ENCODE data around the gene RASGRP3.

RASGRP3 gene

DNA sequence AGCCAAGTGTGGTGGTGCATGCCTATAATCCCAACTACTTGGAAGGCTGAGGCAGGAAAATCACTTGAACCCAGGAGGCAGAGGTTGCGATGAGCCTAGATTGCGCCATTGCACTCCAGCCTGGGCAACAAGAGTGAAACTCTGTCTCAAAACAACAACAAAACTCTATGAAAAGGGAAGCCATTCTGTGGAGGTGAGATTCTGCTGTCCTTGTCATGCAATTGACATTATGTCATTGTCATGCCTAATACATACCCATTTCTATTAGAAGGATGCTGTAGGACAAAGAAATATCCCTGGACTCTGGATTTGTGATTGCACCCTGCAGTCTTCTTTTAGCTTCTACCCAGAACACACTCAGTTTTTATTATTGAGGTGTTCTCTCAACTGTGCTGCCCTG lies 8.6 kb downstream of the RASGRP3 start:
- TF ChIP-seq, protein P1, sequence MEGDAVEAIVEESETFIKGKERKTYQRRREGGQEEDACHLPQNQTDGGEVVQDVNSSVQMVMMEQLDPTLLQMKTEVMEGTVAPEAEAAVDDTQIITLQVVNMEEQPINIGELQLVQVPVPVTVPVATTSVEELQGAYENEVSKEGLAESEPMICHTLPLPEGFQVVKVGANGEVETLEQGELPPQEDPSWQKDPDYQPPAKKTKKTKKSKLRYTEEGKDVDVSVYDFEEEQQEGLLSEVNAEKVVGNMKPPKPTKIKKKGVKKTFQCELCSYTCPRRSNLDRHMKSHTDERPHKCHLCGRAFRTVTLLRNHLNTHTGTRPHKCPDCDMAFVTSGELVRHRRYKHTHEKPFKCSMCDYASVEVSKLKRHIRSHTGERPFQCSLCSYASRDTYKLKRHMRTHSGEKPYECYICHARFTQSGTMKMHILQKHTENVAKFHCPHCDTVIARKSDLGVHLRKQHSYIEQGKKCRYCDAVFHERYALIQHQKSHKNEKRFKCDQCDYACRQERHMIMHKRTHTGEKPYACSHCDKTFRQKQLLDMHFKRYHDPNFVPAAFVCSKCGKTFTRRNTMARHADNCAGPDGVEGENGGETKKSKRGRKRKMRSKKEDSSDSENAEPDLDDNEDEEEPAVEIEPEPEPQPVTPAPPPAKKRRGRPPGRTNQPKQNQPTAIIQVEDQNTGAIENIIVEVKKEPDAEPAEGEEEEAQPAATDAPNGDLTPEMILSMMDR (IDR thresholded peaks at IDR 0.05; ENCODE audit: low read depth, low read length, missing control alignments), result no peak
- H3K4me3 ChIP-seq (ENCODE audit: low read depth, low read length), result no peak overlapping the region
- no peak for DNase-seq (ENCODE audit: low read depth)

DNA sequence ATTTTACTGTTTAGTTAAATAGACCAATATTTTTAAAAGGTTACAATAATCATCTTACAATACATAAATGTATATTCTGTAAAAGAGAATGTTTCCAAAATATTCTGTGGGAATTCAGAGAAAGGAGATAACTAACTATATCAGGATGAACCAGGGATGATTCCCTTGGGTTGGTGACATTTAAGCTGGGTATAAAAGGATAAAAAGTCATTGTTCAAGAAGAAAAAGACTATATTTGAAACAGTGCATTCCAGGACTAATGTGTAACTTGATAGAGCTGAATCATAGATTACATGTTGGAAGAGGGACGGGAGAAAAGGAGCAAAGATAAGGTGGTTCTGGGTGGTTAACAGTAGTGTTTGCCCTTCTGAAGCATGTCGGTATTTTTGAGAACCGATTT lies 10.1 kb downstream of the RASGRP3 start:
- DNase-seq (ENCODE audit: low read depth), result no peak
- TF ChIP-seq, protein P1 (IDR thresholded peaks at IDR 0.05; ENCODE audit: low read depth, low read length, missing control alignments), result no peak
- H3K4me3 ChIP-seq (ENCODE audit: low read depth, low read length), result no peak overlapping the region

DNA sequence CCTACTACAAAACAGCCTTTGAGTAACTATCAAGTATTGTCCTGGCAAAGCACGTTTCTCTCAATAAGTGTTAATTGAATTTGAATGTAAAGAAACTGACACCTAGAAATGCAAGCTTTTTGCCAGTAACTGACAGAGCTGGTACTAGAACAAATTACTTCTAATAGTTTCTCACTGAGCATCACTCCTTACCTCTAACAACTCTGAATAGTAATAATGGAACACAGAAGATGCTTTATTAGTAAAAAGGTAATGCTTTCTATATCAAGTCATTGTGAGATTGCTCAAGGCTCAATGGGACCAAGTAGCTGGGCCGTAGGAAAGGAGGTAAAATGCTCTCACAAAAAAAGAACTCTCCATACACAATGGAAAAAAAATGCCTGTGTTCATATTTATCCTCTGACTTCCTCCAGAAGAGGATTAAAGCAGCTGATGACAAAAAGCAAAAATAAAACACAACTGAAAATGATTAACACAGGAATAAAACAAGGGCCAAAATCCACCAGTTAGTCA lies 11.8 kb downstream of the RASGRP3 start:
- H3K4me3 ChIP-seq (ENCODE audit: low read depth, low read length), result peak overlapping the region; percentile 12; the same call in 1 of the 2 replicates
- TF ChIP-seq, protein P1 (IDR thresholded peaks at IDR 0.05; ENCODE audit: low read depth, low read length, missing control alignments), result no peak
- no peak for DNase-seq (ENCODE audit: low read depth)

DNA sequence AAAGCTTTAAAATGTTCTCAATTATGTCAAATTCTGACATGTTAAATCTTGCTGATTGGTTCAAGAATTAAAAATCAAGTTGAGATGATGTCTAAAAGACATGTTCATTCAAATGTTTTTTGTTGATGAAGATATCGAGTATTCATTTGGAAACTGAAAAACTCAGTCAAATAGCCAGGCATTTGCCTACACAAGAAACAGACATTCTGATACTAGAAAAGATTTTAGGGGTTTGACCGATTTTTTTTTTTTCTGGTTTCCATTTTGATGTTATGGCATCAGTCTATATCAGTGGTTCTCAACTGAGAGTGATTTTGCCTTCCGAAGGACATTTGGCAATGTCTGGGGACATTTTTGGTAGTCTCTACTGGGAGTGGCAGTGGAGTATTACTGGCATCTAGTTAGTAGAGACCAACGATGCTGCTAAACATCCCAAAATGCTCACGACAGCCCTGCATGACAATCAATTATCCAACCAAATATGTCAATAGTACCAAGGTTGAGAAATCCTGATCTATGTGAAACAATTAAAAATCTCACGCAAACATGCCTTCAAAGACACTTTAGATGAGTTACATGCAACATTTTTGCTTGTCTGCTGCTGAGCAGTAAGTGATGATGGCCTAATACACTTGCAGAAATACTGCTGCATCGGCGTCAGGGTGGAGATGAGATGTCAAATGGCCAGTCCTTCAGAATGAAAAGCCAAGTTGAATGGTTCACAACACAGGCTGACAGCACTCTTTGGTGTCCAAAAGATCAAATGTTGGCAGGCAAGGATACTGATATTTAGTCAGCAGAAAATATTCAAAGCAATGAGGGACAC lies 12.5 kb downstream of the RASGRP3 start:
- H3K4me3 ChIP-seq (ENCODE audit: low read depth, low read length), result peak overlapping the region; percentile 25; the same call in 1 of the 2 replicates
- no peak for DNase-seq (ENCODE audit: low read depth)
- TF ChIP-seq, protein P1 (IDR thresholded peaks at IDR 0.05; ENCODE audit: low read depth, low read length, missing control alignments), result no peak

DNA sequence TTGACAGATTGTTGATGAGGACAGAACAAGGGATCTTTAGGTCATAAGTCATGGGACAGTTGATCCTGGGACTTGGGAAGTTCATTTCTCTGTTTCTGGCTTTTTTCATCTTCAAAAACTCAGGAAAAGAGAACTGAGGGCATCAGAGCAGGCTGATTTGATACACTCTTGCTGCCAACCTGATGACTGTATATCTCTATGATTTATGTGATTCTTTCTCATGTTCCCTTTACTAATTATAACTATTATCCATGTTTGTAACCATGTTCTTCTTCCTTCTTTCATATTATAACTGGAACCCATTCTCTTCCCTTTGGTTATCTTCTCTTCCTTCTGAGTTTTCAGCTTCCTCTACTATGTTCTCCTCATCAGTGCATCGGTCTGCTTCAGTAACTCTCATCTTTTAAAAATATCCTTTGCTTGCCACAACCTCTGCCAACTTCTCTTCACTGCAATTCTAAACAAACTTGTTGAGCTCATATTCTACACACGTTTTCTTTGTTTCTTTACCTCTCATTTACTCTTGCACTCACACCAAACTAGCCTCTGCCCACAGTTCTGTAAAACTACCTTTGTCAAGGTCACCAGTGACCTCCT lies 13.5 kb downstream of the RASGRP3 start:
- TF ChIP-seq, protein P1 (IDR thresholded peaks at IDR 0.05; ENCODE audit: low read depth, low read length, missing control alignments), result no peak
- H3K4me3 ChIP-seq (ENCODE audit: low read depth, low read length), result no peak overlapping the region; the same call in 1 of the 2 replicates
- DNase-seq (ENCODE audit: low read depth), result no peak

DNA sequence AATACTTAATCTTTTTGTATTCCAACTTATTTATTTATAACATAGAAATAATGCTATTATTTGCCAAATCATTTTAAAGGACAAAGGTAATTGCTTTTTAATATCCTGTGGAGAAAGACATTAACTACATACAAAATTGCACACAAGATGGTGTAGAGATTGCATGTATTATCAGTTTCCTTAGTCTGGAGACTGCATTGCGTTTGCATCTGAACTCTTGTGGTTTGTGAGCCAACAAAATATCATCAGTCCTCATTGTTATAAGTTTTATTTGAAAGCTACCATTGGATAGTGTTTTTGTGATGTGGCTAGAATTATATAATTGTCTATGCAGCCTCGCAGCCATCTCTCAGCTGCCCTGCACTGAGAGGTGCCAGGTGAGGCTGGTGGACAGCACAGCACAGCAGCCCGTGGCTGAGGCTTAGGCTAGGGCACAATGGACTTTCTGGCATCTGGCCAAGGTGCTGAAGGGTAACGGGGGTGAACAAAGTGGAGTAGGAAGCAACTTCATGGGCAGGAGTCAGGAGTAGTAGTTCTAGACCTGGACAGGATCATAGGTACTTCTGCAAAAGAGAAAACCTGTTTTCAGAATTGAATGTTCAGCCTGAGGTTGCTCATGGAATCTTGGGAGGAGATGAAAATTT lies 15.1 kb downstream of the RASGRP3 start:
- DNase-seq (ENCODE audit: low read depth), result no peak
- H3K4me3 ChIP-seq (ENCODE audit: low read depth, low read length), result no peak overlapping the region

More for the DNA sequence above, 15.1 kb downstream of the RASGRP3 start:
- TF ChIP-seq, protein P1 (IDR thresholded peaks at IDR 0.05; ENCODE audit: low read depth, low read length, missing control alignments), result no peak
